Caki2 (cell line): ENCODE results near the gene TTC38. TPM values are rescaled to one million over a fixed set of nuclear protein-coding genes. Genes with fewer than 3 reads are reported as not detected.

Experiments used
- DNase-seq: peaks from one replicate; pipeline ENCODE4 v3.0.0-alpha.2; 2015; ENCODE audit warnings: low read depth
- in situ Hi-C: cut with HindIII; loops from 2 replicates; pipeline ENCODE4 v1.10.0; 2016; ENCODE audit warnings: low sequenced_read_pairs, low pct_unique_long_range_greater_than_20kb, mixed read lengths
- total RNA-seq: library from RNA; depleted of rRNA; stranded (reverse); fragments of >200 nt; shearing (Covaris generic); gene quantifications from 2 replicates; pipeline ENCODE4 v1.2.3, GENCODE V29; 2014; ENCODE audit warnings: low replicate concordance; rRNA removed

Gene TTC38
- total RNA-seq, 1 experiment from 2014 or later: 46.5 TPM

DNA sequence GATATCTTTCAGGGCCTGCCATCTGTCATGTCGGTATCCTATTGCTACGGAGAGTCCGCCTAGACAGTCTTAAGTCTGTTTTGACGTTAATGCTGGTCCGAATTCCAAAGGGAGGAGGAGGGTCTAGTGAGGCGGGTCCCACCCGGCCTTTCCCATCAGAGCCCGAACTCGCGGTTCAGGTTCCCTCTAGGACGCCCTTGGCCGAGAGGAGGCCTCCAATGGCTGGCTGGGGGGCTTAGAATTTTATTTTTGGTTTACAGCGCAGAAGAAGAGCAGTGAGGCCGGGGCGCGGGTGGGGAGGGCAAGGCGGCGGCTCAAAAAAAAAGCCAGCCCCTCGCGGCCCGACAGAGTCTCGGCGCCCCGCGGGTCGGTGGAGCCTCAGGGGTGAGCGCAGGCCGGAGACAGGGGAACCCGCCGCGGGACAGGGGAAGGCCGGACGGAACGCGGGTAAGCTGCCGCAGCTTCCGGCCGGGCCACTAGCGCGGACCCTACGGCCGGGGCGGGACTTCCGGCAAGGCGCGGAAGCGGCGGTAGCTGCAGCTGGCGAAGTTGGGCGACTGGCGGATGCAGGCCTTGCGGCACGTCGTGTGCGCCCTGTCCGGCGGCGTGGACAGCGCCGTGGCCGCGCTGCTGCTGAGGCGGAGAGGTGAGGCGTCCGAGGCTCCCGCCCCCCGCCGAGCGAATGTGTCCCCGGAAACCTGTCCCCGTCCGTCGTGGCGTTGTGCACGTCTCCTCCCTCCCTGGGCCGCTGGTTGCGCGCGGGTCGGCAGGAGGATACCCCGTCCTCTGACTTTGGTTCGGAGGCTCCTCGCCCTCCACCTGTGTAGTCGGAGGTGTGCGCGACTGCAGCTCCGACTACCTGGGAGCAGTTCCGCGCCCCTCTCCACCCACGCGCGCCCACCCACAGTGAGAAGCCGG is 67.7 kb downstream of the TTC38 start, which contains the start of gene TRMU:
TSS of gene TRMU (plus strand) at position 514 of the 918 bp plus-strand sequence. CDS start at position 565, 51 bp downstream.
- in situ Hi-C loops: loop anchor here (10.0 kb wide), 2 partner anchors 109 to 191 kb away; no protein-coding TSS in a partner anchor
- DNase-seq: peak; percentile 82

DNA sequence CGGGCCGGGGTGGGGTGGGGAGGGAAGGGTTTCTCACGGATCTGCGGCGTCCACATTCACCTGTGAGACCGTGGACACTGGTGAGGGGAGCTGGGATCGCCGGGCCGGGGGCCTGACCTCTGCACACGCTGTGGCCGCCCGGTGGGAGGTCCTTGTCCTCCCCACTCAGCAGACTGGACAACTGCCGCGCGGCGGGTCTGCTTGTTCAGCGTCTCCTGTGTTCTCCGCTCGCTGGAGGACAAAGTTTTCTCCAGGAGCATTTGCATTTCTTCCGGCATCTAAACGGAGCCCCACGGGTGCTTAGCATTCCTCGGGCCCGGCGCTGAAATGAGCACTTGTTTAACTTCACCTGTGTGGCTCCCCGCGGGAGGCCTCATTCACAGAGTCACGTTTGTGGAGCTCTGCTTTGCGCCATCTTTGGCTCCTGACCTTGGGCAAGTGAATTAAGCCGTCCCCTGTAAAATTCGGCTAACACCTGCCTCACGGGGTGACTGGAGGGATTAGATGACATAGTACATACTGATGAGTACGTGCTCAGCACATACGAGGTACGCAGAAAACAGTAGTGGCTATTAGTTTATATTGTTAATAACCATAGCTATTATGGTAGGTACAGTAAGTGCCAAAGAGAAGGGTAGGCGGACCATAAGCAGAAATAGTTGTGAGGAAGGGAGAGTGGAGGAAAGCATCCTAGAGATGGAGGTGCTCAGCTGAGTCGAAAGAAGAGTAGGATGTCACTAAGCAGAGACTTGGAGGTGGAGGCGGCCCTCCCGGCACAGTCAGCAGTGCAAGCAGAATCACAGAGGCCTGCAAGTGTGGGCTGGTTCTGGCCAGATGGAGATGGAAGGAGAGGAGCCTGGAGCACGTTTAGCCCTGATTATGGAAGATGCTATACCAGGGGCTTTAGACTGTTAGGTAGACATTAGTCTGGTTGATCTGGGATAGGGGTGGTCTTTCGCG is 68.6 kb downstream of the TTC38 start:
- no peak for DNase-seq
- in situ Hi-C loops: loop anchor here (10.0 kb wide), 2 partner anchors 108 to 192 kb away; no protein-coding TSS in a partner anchor

DNA sequence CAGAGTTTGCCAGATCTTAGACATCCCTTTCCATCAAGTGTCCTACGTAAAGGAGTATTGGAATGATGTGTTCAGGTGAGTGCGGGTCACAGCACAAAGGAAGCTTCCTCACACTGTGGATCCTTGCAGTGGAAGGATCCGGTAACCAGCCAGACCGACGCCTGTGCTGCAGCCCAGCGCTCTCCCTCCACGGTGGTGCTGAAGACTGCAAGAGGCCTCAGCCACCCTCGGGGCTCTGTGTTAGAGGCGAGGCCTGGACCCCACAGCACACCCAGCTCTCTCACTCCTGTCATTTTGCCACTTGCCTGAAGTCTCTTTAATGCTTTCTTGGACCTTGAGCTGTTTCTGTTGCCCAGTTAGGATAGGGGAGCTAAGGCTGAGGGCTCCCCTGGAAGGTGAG is 70.1 kb downstream of the TTC38 start:
- in situ Hi-C loops: loop anchor here (10.0 kb wide), 2 partner anchors 107 to 193 kb away; no protein-coding TSS in a partner anchor

DNA sequence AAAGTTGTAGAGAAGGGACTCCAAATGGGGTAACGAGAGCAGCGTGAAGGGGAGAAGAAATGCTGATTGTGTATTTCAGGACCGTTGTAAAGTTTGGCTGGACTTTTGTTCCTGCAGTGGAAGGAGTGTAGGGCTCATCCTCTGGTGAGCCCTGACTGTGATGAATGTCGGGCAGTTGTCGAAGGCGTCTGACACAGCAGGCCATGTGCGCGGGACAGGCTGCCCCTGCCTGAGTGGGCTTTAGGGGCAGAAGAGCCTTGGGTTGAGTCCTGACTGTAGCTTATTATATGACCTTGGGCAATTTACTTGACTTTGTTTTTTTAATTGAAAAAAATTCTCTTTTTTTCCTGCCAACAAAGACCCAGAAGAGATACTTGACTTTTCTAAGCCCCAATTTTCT is 70.8 kb downstream of the TTC38 start:
- DNase-seq: no peak
- in situ Hi-C loops: loop anchor here (10.0 kb wide), 2 partner anchors 106 to 194 kb away; no protein-coding TSS in a partner anchor

More for the DNA sequence above, 70.1 kb downstream of the TTC38 start:
- no peak for DNase-seq

DNA sequence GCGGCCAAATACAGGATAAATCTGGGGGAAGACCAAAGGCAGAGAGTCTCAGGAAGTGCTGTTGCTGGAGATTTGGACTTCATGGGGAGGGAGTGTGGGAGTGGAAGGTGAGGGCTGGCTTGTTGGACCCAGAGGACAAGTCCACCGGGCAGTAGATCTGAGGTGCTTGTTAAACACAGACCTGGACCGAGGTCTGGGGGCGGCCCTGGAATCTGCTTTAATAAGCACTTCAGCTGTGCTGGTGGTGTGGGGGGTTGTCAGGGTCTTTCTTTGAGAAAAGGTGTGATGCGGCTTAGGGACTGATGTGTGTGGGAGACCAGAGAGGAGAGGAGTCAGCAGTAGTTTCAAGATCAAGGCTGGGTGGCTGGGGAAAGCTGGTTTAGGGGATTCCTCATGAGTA is 72.1 kb downstream of the TTC38 start:
- in situ Hi-C loops: loop anchor here (10.0 kb wide), 2 partner anchors 105 to 195 kb away; no protein-coding TSS in a partner anchor
- no peak for DNase-seq

DNA sequence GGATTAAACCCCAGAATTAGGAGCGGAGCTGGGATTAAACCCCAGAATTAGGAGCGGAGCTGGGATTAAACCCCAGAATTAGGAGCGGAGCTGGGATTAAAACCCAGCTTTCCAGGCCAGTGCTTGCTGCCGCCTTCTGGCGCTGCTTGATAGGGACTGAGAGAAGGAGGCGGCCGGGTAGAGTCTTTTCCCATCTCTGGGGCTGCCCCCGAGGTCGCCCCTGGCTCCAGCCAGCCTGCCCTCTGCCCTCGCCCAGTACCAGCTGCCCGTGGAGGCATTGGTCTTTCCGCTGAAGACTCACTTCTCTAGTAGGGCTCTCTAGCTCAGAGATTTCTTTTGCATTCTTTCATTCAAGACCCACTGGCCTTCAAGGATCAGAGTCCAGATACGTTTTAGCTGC is 72.9 kb downstream of the TTC38 start:
- DNase-seq: no peak
- in situ Hi-C loops: no loop called here

Other genes with a start within 250 kb of the TTC38 start
- 7.0 and 9.6 TPM in 2 replicates for gene PPARA, start 117.5 kb upstream of the TTC38 start, total RNA-seq
- gene CDPF1, start 17.7 kb upstream of the TTC38 start, total RNA-seq: 31.3 and 64.4 TPM in 2 replicates
- gene PKDREJ, start 4.7 kb upstream of the TTC38 start, total RNA-seq: not detected in 2 replicates
- gene GTSE1, start 28.9 kb downstream of the TTC38 start, total RNA-seq: 27.6 and 29.8 TPM in 2 replicates
- 63.2 and 65.1 TPM in 2 replicates for gene TRMU, start 67.7 kb downstream of the TTC38 start, total RNA-seq